LNCAP (cell line): ENCODE data around the gene PIBF1.

Experiments
- TF ChIP-seq, protein P1 (sequence below): fragments of 450-650 bp; IDR thresholded peaks from 2 replicates; pipeline ENCODE4 v1.5.1; 2017; ENCODE audit warnings: mild to moderate bottlenecking

The PIBF1 gene

DNA sequence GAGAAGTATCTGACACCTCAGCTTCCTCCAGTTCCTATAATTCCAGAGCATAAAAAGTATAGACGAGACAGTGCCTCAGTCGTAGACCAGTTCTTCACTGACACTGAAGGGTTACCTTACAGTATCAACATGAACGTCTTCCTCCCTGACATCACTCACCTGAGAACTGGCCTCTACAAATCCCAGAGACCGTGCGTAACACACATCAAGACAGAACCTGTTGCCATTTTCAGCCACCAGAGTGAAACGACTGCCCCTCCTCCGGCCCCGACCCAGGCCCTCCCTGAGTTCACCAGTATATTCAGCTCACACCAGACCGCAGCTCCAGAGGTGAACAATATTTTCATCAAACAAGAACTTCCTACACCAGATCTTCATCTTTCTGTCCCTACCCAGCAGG, 279.9 kb downstream of the PIBF1 start:
- TF ChIP-seq, protein P1, sequence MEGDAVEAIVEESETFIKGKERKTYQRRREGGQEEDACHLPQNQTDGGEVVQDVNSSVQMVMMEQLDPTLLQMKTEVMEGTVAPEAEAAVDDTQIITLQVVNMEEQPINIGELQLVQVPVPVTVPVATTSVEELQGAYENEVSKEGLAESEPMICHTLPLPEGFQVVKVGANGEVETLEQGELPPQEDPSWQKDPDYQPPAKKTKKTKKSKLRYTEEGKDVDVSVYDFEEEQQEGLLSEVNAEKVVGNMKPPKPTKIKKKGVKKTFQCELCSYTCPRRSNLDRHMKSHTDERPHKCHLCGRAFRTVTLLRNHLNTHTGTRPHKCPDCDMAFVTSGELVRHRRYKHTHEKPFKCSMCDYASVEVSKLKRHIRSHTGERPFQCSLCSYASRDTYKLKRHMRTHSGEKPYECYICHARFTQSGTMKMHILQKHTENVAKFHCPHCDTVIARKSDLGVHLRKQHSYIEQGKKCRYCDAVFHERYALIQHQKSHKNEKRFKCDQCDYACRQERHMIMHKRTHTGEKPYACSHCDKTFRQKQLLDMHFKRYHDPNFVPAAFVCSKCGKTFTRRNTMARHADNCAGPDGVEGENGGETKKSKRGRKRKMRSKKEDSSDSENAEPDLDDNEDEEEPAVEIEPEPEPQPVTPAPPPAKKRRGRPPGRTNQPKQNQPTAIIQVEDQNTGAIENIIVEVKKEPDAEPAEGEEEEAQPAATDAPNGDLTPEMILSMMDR, result no peak

DNA sequence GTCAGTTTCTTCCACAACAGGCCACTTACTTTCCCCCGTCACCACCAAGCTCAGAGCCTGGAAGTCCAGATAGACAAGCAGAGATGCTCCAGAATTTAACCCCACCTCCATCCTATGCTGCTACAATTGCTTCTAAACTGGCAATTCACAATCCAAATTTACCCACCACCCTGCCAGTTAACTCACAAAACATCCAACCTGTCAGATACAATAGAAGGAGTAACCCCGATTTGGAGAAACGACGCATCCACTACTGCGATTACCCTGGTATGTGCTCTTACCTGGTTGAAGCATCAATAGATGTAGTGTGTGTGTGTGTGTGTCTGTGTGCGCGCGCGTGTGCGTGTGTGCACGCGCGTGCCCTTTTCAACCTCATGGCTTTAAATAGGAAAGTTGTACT, 280.5 kb downstream of the PIBF1 start:
- TF ChIP-seq, protein P1, result no peak

DNA sequence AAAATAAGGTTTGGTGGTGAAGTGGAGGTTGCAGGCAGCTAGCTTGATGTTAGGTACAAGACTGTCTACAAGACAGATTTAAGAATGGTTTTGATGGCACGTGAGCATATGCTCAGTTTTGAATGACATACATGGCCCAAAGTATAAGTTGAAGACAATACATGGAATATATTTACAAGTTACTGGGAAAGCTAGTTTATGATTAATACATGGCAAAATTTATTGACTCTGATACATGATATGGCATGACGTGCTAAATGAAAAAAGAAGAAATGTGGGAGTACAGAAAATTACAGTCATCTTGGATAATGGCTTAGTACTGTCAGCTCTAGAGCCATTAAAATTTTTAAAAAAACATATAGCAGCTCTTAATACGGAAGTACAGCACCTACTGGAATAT, 281.2 kb downstream of the PIBF1 start:
- TF ChIP-seq, protein P1, result no peak

DNA sequence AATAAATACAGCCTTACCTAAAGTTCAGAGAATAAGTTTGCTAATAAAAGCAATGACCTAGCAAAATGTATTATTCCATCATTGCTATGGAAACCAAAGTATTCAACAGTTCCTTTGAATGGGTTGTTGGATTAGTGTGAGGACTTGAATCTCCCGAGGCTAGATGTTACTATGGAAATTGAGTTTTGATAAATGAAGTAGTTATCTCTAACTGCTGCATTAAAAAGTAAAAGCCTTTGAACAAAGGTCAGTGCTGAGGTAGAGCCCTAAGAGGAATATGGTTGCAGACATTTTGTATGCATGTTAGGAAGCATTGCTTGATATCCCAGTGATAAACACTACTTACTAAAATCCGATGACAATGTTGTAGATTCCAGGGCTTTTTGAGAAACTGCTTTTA, 283.1 kb downstream of the PIBF1 start:
- TF ChIP-seq, protein P1, result no peak

DNA sequence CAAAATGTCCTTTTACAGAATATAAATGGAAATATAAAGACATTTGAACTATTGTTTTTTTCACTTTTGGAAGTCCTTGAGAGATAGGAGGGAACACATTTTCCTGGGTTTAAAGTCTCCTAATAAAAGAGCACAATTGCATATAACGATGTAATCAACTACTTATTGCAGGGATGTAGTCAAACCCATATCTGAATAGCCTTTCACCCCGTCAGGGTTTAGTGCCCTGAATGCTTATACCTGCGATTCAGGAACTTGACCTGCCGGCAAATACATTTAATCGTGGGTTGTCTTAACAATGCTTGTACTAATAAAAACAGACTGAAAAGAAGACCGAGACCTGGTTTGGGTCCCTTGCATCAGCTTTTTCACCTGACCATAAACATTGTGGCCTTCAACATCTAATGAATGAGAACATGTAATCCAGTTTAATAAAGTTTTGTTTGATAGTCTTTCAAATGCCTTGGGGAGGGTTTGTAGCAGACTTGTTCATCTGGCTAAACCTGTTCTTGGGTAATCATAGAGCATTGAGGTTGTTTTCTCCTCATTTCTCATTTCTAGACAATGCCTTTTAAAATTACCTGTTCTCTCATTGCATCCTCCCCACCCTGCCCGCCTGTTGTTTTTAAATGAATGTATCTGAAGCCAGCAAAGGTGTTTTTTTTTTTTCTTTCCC, 283.9 kb downstream of the PIBF1 start:
- TF ChIP-seq, protein P1, result no peak
